Stimulated activated CD4-positive, alpha-beta T cell treated with anti-CD3 and anti-CD28 coated beads, Interleukin-1b, Interleukin-23, amount 100 ng/mL, for 48 hours (primary cell): ENCODE measurements around the gene DHRSX.
"Not testable (repeated sequence)": the region's sequence is repeated elsewhere in the genome, so short reads cannot be mapped to it uniquely, and the experiment has no call there.

ENCODE experiments used
- DNase-seq: peaks from one replicate; pipeline ENCODE4 v3.0.0-alpha.2; 2020

Gene DHRSX, protein sequence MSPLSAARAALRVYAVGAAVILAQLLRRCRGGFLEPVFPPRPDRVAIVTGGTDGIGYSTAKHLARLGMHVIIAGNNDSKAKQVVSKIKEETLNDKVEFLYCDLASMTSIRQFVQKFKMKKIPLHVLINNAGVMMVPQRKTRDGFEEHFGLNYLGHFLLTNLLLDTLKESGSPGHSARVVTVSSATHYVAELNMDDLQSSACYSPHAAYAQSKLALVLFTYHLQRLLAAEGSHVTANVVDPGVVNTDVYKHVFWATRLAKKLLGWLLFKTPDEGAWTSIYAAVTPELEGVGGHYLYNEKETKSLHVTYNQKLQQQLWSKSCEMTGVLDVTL

DNA sequence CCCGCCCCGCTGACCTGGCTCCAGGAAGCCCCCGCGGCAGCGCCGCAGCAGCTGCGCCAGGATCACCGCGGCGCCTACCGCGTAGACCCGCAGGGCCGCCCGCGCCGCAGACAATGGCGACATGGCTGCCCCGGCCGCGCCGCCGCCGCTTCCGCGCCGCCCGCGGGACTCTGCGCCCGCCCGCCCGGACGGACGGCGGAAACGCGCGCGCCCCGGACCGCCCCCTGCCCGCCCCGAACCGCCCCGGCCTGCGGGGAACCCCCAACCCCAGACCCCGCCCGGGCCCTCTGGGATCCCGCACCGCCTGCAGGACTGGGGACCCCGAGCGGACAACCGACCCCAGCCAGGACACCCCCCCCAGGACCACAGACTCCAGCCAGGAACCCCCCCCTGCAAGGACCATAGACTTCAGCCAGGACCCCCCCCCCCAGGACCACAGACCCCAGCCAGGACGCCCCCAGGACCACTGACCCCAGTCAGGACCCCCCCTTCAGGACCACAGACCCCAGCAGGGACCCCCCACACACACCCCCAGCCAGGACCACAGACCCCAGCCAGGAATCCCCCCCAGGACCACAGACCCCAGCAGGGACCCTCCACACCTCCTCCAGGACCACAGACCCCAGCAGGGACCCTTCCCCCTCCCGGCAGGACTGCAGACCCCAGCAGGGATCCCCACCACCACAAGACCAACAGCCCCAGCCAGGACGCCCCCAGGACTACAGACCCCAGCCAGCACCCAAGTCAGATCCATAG lies at the start of gene DHRSX, which contains the start of gene ZBED1:
Gene DHRSX, minus strand, starts transcription at position 174 of the 756 bp plus-strand sequence. Its CDS starts 51 bp downstream, at position 123.
Gene ZBED1, minus strand, starts transcription at position 174 of the 756 bp plus-strand sequence. CDS start 10,257 bp downstream, outside the sequence.
- DNase-seq = peak; percentile 41

DNA sequence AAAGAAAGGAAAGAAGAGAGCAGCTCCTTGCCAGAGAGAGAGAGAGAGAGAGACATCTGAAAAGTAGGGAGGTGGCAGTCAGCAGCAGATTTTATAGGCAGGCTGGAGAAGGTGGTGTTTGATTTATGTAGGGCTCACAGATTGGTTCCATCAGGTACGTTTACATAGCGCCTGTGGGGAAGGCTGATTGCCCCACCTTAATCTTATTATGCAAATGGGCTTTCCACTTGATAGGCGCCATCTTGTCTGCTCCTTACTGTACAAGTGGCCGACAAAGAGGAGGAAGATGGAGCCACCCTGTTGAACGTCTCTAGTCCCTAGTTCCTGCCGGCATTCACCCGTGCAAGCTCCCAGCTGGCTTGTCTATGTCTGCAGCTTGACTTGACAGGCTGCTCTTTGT lies 49.1 kb upstream of the DHRSX start:
- no peak for DNase-seq

DNA sequence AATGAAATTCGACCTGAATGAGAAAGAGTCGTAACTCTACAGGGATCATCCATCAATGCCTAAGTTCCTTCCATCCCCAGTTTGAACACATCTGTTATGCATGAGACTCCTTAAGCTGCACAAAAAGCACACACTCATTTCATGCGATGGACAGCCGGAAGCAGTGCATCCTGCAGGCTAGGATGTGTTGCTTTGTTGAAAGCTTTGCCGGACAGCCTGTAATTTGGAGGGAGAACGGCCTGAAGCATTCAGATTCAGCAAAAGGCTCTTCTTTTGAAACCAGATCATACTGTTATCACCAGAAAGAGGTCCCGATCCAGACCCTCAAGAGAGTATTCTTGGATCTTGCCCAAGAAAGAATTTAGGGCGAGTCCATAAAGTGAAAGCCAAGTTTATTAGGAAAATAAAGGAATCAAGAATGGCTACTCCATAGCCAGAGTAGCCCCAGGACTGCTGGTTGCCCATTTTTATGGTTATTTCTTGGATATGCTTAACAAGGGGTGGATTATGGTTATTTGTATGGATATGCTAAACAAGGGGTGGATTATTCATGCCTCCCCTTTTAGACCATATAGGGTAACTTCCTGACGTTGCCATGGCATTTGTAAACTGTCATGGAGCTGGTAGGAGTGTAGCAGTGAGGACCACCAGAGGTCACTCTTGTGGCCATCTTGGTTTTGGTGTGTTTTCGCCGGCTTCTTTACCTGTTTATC lies 48.1 kb upstream of the DHRSX start:
- no peak for DNase-seq

DNA sequence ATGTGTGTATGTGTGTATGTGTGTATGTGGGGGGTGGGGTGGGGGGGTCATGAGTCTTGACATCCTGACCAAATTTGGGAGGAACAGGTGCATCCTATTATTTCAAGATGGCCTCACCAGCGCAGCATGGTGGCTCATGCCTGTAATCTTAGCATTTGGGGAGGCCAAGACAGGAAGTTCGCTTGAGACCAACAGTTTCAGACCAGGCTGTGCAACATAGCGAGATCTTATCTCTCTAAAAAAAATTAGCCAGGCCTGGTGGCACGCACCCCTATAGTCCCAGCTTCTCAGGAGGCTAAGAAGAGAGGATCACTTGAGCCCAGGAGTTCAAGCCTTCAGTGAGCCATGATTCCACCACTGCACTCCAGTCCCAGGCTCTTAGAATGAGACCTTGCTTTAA lies 47.0 kb upstream of the DHRSX start:
- DNase-seq = no peak

DNA sequence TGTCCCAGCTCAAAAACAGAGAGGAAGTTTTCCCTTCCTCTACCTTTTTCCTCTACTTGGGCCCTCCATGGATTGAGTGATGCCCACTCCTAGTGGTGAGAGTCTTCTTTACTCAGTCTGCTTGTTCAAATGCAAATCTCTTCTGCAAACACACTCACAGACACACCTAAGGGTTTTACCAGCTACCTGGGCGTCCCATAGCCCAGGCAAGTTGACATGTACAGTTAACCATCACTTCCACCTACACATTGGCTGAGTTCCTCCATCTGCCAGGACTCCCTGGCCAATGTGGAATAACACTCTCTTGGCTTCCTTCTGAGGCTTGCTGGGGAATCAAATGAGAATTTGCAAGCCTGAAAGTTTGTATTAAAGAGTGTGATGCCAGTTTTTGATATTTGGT lies 45.7 kb upstream of the DHRSX start:
- DNase-seq = no peak

DNA sequence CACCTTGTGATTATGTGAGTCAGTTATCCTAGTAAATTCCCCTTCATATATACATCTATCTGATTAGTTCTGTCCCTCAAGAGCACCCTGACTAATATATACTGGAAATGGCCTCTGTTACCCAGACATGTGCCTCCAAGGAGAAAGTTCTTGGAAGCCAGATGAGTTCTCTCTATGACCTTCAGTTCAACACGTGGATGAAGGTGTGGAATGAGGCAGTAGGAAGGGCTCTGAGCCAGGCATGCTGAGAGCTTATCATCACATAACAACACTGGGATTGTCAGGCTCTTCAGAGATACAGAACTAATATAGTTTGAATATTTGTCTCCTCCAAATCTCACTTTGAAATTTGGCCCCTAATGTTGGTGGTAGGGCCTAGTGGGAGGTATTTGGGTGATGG lies 44.4 kb upstream of the DHRSX start:
- DNase-seq = no peak

DNA sequence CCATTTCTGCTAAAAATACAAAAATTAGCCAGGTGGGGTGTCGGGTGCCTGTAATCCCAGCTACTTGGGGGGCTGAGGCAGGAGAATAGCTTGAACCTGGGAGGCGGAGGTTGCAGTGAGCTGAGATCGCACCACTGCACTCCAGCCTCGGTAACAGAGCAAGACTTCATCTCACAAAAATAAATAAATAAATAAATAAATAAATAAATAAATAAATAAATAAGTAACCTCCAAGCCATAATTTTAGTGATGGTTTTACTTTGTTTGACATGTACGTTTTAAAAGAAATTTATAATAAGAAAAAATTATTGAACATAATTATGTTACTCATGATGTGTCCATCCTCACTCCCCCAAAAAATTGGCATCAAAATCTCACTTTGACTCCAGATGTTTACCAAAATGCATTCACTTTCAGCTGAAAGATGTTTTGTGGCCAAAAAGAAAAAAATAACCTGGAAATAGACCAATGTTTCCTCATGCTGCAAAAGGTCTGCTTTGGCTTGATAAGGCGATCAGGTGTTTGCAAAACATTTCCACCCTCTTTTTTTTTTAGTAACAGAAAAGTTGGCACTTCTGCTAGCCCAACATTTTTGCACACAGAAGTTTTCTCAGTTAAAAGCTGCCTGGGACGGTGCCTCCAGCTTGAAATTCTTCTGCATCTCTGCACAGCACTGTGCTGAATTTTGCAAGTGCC lies 42.2 kb upstream of the DHRSX start:
- DNase-seq = no peak

DNA sequence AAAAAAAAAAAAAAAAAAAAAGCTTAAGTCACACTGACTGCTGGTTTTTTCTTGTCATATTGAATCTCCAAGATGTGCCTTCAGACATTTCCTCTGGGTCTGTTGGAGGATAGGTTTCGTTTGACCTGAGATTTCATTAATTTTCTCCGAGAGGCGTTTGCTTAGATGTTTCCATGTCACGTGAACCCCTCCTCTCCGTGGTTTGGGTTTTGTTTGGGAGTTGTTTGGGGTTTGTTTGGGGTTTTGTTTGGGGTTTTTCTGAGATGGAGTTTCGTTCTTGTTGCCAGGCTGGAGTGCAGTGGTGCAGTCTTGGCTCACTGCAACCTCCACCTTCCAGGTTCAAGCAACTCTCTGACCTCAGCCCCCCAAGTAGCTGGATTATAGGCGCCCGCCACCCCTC lies 40.8 kb upstream of the DHRSX start:
- no peak for DNase-seq

DNA sequence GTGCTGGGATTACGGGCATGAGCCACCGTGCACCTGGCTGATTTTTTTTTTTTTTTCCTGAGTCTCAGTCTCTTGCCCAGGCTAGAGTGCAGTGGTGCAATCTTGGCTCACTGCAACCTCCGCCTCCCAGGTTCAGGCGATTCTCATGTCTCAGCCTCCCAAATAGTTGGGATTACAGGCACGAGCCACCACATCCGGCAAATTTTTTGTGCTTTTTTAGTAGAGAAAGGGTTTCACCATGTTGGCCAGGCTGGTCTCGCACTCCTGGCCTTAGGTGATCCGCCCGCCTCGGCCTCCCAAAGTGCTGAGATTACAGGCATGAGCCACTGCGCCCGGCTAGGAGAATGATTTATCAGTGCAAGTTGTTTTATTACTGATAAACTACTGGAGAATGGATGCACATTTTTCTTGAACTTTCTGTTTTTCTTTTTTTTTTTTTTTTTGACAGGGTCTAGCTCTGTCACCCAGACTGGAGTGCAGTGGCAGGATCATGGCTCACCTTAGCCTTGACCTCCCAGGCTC lies 39.7 kb upstream of the DHRSX start:
- no peak for DNase-seq

DNA sequence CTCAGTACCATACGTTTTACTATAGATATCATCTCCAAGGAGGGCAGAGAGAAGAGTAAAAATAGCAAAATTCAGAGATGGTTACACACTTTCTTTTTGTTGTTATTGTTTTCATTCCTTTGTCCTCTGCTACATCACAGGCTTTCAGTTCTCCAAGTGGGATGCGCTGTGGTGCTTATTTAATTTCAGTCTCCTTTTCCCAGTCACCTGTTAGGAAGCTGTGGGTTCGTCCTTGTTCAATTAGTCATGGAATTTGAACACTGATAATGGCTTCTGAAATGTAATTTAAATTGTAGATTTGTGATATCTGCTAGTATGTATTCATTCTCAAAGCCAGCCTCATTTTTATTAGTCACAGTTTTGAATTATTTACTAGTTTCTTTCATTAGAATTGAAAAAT lies 38.8 kb upstream of the DHRSX start:
- DNase-seq = no peak

DNA sequence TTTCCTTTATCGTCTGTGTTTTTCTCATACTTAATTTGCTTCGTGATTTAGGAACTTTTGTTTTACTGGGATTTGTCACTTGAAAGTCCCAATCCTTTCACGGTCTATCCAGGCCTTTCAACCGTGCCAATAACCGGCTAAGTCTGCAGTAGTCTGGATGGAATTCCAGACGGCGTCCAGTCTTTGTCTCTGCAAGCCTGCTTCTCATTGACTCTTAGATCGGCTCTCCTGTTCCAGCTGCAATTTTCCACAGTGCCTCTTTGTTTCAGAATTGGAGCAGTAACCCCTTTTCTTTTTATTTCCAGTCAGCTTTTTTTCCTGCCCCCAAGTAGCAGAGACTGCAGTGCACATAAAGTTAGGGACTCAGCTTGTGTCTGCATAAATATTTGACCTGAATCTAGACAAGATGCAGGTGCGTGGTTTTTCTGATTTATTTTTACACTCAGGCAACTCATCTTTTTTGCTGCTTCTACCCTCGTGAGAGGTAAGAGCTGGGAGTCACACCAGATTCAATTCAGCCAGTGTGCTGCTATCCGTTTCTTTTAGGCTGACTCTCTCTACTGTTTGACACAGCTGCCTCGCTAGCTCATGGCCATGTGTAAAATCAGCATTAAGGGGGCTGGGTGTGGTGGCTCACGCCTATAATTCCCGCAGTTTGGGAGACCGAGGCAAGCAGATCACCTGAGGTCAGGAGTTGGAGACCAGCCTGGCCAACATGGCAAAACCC lies 37.4 kb upstream of the DHRSX start:
- DNase-seq = no peak

DNA sequence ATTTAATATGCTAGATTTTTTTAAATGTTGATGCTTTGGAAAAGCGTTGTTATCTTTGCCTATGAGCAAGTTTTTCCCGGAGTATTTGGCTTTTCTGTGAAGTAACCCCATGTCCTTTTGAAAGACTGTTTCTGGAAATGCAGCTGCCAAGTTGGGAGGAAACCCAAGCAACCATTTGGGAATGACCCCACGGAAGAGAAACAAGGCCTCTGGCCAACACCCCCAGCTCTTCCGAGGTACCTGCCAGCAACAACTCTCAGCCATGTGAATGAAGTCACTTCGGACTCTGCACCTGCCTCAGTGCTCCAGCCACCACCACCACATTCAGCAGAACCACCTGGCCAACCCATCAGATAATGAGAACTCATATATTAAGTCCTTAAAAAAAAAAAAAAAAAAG lies 36.2 kb upstream of the DHRSX start:
- DNase-seq = no peak

DNA sequence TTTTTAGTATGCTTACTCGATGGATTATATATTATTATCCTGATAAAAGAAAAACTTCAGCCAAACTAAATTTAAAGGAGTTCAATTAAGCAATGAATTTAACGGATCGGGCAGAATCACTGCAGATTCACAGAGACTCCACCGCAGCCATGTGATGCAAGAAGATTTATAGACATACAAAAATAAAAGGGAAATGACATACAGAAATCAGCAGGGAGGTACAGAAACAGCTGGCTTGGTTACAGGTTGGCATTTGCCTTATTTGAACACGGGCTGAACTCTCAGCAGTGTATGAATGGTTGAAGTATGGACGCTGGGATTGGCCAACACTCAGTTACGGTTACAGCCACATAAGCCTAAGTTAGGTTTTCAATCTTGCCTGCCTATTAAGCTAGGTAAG lies 35.4 kb upstream of the DHRSX start:
- DNase-seq = no peak

DNA sequence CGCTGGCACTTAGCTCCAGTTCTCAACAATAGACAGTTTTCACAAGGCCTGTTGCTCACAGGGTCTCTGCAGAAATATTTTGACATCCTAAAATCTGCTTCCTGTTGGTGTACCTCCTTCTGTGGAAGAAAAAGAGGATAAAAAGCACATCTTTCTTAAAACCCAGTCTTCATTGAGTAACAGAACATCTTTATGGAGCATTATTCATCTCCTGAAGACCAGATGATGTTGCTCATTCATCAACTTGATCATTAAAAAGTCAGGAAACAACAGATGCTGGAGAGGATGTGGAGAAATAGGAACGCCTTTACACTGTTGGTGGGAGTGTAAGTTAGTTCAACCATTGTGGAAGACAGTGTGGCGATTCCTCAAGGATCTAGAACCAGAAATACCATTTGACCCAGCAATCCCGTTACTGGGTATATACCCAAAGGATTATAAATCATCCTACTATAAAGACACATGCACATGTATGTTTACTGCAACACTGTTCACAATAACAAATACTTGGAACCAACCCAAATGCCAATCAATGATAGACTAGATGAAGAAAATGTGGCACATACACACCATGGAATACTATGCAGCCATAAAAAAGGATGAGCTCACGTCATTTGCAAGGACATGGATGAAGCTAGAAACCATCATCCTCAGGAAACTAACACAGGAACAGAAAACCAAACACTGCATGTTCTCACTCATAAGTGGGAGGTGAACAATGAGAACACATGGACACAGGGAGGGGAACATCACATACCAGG lies 33.7 kb upstream of the DHRSX start:
- DNase-seq = not testable (repeated sequence)

DNA sequence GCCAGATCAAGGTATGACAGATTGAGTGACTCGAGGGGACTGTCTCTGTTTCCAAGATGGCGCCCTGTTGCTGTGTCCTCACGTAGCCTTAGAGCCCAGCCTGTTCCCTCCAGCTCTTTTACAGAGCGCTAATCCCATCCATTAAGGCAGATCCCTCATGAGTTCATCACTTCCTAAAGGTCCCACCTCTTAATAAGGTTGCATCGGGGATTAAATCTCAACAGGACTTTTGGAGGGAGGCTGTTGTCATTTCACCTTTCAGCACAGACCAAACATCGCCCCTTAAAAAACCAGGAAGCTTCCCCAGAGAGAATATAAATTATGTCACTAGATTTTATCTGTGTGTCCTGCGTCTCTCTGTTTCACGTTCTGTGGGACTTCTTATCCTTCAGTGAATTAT lies 32.6 kb upstream of the DHRSX start:
- no peak for DNase-seq

DNA sequence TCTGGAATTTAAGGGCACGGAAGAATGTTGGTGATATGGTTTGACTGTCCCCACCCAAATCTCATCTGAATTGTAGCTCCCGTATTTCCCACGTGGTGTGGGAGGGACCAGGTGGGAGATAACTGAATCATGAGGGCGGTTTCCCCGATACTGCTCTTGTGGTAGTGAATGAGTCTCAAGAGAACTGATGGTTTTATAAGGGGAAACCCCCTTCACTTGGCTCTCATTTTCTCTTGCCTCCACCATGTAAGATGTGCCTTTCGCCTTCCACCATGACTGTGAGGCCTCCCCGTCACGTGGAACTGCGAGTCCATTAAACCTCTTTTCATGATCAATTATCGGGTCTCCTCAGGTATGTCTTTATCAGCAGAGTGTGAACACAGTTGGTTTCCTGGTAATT lies 25.6 kb upstream of the DHRSX start:
- DNase-seq = no peak

DNA sequence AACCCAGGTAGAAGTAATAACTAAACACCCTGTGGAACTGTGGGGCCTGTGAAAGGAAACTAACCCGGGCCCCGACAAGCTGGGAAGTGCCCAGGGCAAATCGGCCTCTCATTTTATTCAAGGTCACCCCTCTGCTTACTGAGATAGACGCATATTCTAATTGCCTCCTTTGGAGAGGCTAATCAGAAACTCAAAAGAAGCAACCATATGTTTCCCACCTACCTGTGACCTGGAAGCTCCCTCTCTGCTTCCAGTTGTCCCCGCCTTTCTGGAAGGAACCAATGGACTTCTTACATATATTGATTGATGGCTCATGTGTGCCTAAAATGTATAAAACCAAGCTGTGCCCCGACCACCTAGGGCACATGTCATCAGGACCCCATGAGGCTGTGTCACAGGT lies 23.1 kb upstream of the DHRSX start:
- no peak for DNase-seq

DNA sequence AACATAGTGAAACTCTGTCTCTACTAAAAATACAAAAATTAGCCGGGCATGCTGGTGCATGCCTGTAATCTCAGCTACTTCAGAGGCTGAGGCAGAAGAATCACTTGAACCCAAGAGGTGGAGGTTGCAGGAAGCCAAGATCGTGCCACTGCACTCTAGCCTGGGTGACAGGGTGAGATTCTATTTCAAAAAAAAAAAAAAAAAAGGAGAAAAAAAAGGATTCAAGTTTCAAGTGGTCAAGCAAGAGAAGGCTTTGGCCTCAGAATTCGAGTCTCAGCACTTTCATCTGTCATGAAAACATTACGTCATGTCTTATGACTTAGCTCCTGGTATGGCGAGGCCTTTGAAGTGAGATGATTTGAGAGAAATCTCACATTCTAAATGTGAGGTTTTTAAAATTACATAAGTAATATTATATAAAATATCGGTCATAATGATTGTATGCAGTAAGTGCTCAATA lies 21.2 kb upstream of the DHRSX start:
- DNase-seq = no peak

DNA sequence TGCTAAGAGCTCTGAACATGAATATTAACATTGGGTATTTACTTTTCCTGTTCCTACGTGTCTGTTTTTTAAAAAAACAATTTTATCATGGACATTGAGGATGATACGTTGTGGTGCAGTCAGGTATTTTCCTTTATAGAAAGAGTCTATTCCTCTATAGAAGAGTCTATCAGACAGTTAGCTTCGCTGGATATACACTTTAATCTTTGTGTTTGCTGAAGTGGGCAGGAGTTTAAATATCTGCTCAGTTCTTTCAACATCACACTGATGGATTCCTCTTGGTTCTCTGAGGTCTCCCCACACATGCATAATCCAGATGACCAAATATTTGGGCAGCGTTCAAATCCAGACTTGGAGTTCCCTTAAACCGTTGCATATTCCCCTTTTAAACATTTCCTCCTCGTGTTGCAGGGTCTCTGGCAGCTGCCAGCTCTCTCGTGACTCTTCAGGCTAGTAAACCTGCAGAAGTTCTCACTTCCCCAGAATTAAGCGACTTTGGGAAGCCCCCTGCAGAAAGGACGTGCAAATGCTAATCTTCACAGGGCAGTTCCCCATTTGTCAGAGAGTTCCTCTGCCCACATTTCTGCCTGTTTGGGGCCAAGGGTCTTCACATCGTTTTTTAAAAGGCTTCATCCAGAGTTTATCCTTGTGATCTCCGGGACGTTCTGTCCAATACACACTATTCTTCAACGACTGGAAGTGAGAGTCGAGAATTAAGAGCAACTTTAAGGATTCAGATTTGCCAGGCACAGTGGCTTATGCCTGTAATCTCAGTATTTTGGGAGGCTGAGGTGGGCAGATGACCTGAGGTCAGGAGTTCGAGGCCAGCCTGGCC lies 20.5 kb upstream of the DHRSX start:
- no peak for DNase-seq

DNA sequence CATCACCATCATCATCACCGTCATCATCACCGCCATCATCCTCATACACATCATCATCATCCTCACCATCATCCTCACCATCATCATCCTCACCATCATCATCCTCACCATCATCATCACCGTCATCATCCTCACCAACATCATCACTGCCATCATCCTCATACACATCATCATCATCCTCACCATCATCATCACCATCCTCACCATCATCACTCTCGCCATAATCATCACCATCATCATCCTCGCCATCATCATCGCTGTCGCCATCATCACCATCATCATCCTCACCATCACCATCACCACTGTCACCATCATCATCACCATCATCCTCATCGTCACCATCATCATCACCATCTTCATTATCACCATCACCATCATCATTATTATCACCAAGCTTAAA lies 19.8 kb upstream of the DHRSX start:
- no peak for DNase-seq
